Thymus (tissue), 11 donors: ENCODE results near the gene DSCAM. TPM values are rescaled to one million over a fixed set of nuclear protein-coding genes. Genes with fewer than 3 reads are reported as not detected.

Experiments used
- DNase-seq, 9 donors: peaks; one replicate each; pipeline ENCODE4 v3.0.0-alpha.2; 2013; ENCODE audit warnings: low spot score in 9 of 9, low read depth in 6 of 9, missing footprints in 1 of 9
- H3K27ac ChIP-seq, 2 donors: one replicate each; pipeline ENCODE4 v1.5.1; 2013; ENCODE audit warnings: control low read depth in 1 of 2, low read depth in 1 of 2, low read length in 1 of 2, mild to moderate bottlenecking in 1 of 2, moderate library complexity in 1 of 2
- H3K27me3 ChIP-seq, 2 donors: one replicate each; pipeline ENCODE4 v1.5.1; 2013; ENCODE audit warnings: low read length in 1 of 2; ENCODE audit not compliant: control insufficient read depth in 2 of 2, insufficient read depth in 1 of 2
- H3K36me3 ChIP-seq, 2 donors: one replicate each; pipeline ENCODE4 v1.5.1; 2013; ENCODE audit warnings: low read length in 1 of 2, mild to moderate bottlenecking in 1 of 2, moderate library complexity in 1 of 2; ENCODE audit not compliant: control insufficient read depth in 2 of 2, insufficient read depth in 2 of 2
- H3K4me1 ChIP-seq, 2 donors: one replicate each; pipeline ENCODE4 v1.5.1; 2013; ENCODE audit warnings: low read length in 2 of 2; ENCODE audit not compliant: control insufficient read depth in 2 of 2, insufficient read depth in 2 of 2
- H3K4me3 ChIP-seq, 2 donors: one replicate each; pipeline ENCODE4 v1.5.1; 2013; ENCODE audit warnings: low read length in 2 of 2, control low read depth in 1 of 2, mild to moderate bottlenecking in 1 of 2
- H3K9me3 ChIP-seq, 2 donors: one replicate each; pipeline ENCODE4 v1.5.1; 2013; ENCODE audit warnings: low read length in 1 of 2, mild to moderate bottlenecking in 1 of 2; ENCODE audit not compliant: control insufficient read depth in 2 of 2, insufficient read depth in 1 of 2
- WGBS: extraction: QIAGEN DNeasy Blood & Tissue Kit; methylation state at CpG from one replicate; pipeline ENCODE4 v1.1.7; 2013; 5-methylcytosine and 5-hydroxymethylcytosine counted together
- polyA plus RNA-seq: library from polyadenylated mRNA; stranded (reverse); fragments of 200-250 nt; gene quantifications from one replicate; pipeline ENCODE4 v1.2.3, GENCODE V29; 2013
- total RNA-seq: library from RNA; stranded (reverse); fragments of 120-200 nt; gene quantifications from one replicate; pipeline ENCODE4 v1.2.4, GENCODE V29; 2013
- donor health status: healthy.

The DSCAM gene
- total and polyA plus RNA-seq, 2 donors: 0.02 to 0.05 TPM

- H3K27ac ChIP-seq: no peak overlapping the region
- H3K27me3 ChIP-seq: no peaks in the 10 kb centered on the region
- no peaks in the 10 kb centered on the region for H3K9me3 ChIP-seq
- H3K4me1 ChIP-seq: no peaks in the 10 kb centered on the region
- 90% methylated on average over 9 of the region's 9 CpGs for WGBS
- no peaks in the 10 kb centered on the region for H3K36me3 ChIP-seq
- no peak overlapping the region for H3K4me3 ChIP-seq
- DNase-seq: no peak
Observed at GRCh38 chr21:40481764-40482163, 365.2 kb downstream of the DSCAM start.

- WGBS: 96% methylated on average over 15 of the region's 15 CpGs
- H3K9me3 ChIP-seq: no peaks in the 10 kb centered on the region
Observed at GRCh38 chr21:40474513-40474912, 372.4 kb downstream of the DSCAM start.

GRCh38 chr21:40472013-40472412 is 374.9 kb downstream of the DSCAM start:
- 71% methylated on average over 4 of the region's 4 CpGs for WGBS
- H3K4me1 ChIP-seq: no peaks in the 10 kb centered on the region
- no peak for DNase-seq
- no peaks in the 10 kb centered on the region for H3K36me3 ChIP-seq
- no peaks in the 10 kb centered on the region for H3K9me3 ChIP-seq
- no peak overlapping the region for H3K27ac ChIP-seq
- no peak overlapping the region for H3K4me3 ChIP-seq
- no peaks in the 10 kb centered on the region for H3K27me3 ChIP-seq

More at GRCh38 chr21:40474513-40474912, 372.4 kb downstream of the DSCAM start:
- Histone ChIP-seq H3K36me3 (no peaks in the 10 kb centered on the region), H3K27me3 (no peaks in the 10 kb centered on the region), H3K27ac (no peak overlapping the region), H3K4me1 (no peaks in the 10 kb centered on the region), H3K4me3 (no peak overlapping the region)
- no peak for DNase-seq

GRCh38 chr21:40471103-40471502 is 375.9 kb downstream of the DSCAM start:
- DNase-seq: no peak
- WGBS: 5% methylated on average over 2 of the region's 2 CpGs
- no peak overlapping the region for H3K27ac ChIP-seq

GRCh38 chr21:40466893-40467483 is 380.0 kb downstream of the DSCAM start:
- WGBS: 97% methylated on average over 1 of the region's 1 CpG
- H3K4me3 ChIP-seq: no peak overlapping the region
- no peak for DNase-seq
- H3K9me3 ChIP-seq: no peaks in the 10 kb centered on the region
- no peak overlapping the region for H3K27ac ChIP-seq
- no peaks in the 10 kb centered on the region for H3K27me3 ChIP-seq
- H3K4me1 ChIP-seq: no peaks in the 10 kb centered on the region
- no peaks in the 10 kb centered on the region for H3K36me3 ChIP-seq

More at GRCh38 chr21:40471103-40471502, 375.9 kb downstream of the DSCAM start:
- no peaks in the 10 kb centered on the region for H3K9me3 ChIP-seq
- H3K4me1 ChIP-seq: no peaks in the 10 kb centered on the region
- no peaks in the 10 kb centered on the region for H3K27me3 ChIP-seq
- no peaks in the 10 kb centered on the region for H3K36me3 ChIP-seq
- H3K4me3 ChIP-seq: no peak overlapping the region

- Histone ChIP-seq H3K9me3 (no peaks in the 10 kb centered on the region), H3K36me3 (no peaks in the 10 kb centered on the region), H3K4me1 (no peaks in the 10 kb centered on the region), H3K27ac (no peak overlapping the region), H3K4me3 (no peak overlapping the region), H3K27me3 (no peaks in the 10 kb centered on the region)
- WGBS: 98% methylated on average over 7 of the region's 7 CpGs
- DNase-seq: no peak
Observed at GRCh38 chr21:40465382-40465781, 381.6 kb downstream of the DSCAM start.

GRCh38 chr21:40463176-40463575 is 383.8 kb downstream of the DSCAM start:
- Histone ChIP-seq H3K9me3 (no peaks in the 10 kb centered on the region), H3K27me3 (no peaks in the 10 kb centered on the region), H3K4me1 (no peaks in the 10 kb centered on the region), H3K27ac (no peak overlapping the region), H3K36me3 (no peaks in the 10 kb centered on the region), H3K4me3 (no peak overlapping the region)
- 95% methylated on average over 2 of the region's 2 CpGs for WGBS
- DNase-seq: no peak

GRCh38 chr21:40461008-40461407 is 385.9 kb downstream of the DSCAM start:
- Histone ChIP-seq H3K4me1 (no peaks in the 10 kb centered on the region), H3K4me3 (no peak overlapping the region), H3K27me3 (no peaks in the 10 kb centered on the region), H3K9me3 (no peaks in the 10 kb centered on the region), H3K36me3 (no peaks in the 10 kb centered on the region), H3K27ac (no peak overlapping the region)
- DNase-seq: no peak
- WGBS: 83% methylated on average over 1 of the region's 1 CpG

GRCh38 chr21:40457741-40458140 is 389.2 kb downstream of the DSCAM start:
- DNase-seq: no peak
- no peak overlapping the region for H3K4me3 ChIP-seq
- H3K27me3 ChIP-seq: no peaks in the 10 kb centered on the region
- no peak overlapping the region for H3K27ac ChIP-seq
- H3K36me3 ChIP-seq: no peaks in the 10 kb centered on the region
- 92% methylated on average over 2 of the region's 2 CpGs for WGBS
- H3K9me3 ChIP-seq: no peaks in the 10 kb centered on the region
- H3K4me1 ChIP-seq: no peaks in the 10 kb centered on the region
